Upper lobe of left lung (tissue), 6 donors: ENCODE measurements around the gene TMEM101. TPM values are rescaled to one million over a fixed set of nuclear protein-coding genes. Genes with fewer than 3 reads are reported as not detected.
"Not testable (repeated sequence)": the region's sequence is repeated elsewhere in the genome, so short reads cannot be mapped to it uniquely, and the experiment has no call there.

ENCODE experiments used
- ATAC-seq, 2 donors: fragments of 200-7000 bp; cut with Tn5 transposase; one replicate each; pipeline ENCODE4 v1.9.1; 2022; ENCODE audit warnings: mild to moderate bottlenecking in 2 of 2, moderate library complexity in 2 of 2; ENCODE audit not compliant: low FRiP score in 2 of 2
- DNase-seq, 2 donors: peaks; one replicate each; pipeline ENCODE4 v3.0.0-alpha.2; 2019 to 2020
- H3K27ac ChIP-seq, 4 donors: fragments of 200-600 bp; sonication (generic); one replicate each; pipeline ENCODE4 v1.5.1; 2016 to 2019
- H3K27me3 ChIP-seq, 4 donors: fragments of 200-600 bp; sonication (generic); one replicate each; pipeline ENCODE4 v1.5.1; 2017 to 2019
- H3K36me3 ChIP-seq, 4 donors: fragments of 200-600 bp; sonication (generic); one replicate each; pipeline ENCODE4 v1.5.1; 2016 to 2019
- H3K4me1 ChIP-seq, 4 donors: fragments of 200-600 bp; sonication (generic); one replicate each; pipeline ENCODE4 v1.5.1; 2018 to 2019
- H3K4me3 ChIP-seq, 4 donors: fragments of 200-600 bp; sonication (generic); one replicate each; pipeline ENCODE4 v1.5.1; 2017 to 2019; ENCODE audit warnings: mild to moderate bottlenecking in 2 of 4, moderate library complexity in 1 of 4
- H3K9me3 ChIP-seq, 4 donors: fragments of 200-600 bp; sonication (generic); one replicate each; pipeline ENCODE4 v1.5.1; 2018 to 2019
- CTCF ChIP-seq, 6 experiments: fragments of 450-650 bp in 4 of 6; fragments of 200-600 bp in 2 of 6; sonication (generic) in 2 of 6; IDR thresholded peaks; one replicate each; pipeline ENCODE4 v1.5.1; 2016 to 2019; ENCODE audit warnings: antibody characterized with exemption in 6 of 6
- EP300 ChIP-seq, 4 donors: sonication (generic); formaldehyde crosslinking; IDR thresholded peaks; one replicate each; pipeline ENCODE4 v1.5.1; 2017; ENCODE audit warnings: antibody characterized with exemption in 4 of 4, control low read depth in 2 of 4
- POLR2A ChIP-seq, 4 donors: fragments of 450-650 bp; IDR thresholded peaks; one replicate each; pipeline ENCODE4 v1.5.1; 2016 to 2017; ENCODE audit warnings: antibody characterized with exemption in 4 of 4, mild to moderate bottlenecking in 2 of 4
- POLR2AphosphoS5 ChIP-seq, 2 donors: sonication (generic); formaldehyde crosslinking; IDR thresholded peaks; one replicate each; pipeline ENCODE4 v1.5.1; 2017; ENCODE audit warnings: antibody characterized with exemption in 2 of 2
- WGBS, 2 donors: methylation state at CpG; one replicate each; pipeline ENCODE4 v1.1.5; 2017 to 2018; 5-methylcytosine and 5-hydroxymethylcytosine counted together
- small RNA-seq, 4 donors: library from RNA; depleted of rRNA; stranded (forward); fragments of <200 nt; gene quantifications; one replicate each; pipeline ENCODE3, GENCODE V24; 2016
- total RNA-seq, 6 donors: library from RNA; depleted of rRNA in 4 of 6; stranded (reverse); fragments of >200 nt in 4 of 6; gene quantifications; one replicate each; pipeline versions ENCODE4 v1.1.0 to v1.2.1, GENCODE V29; 2016 to 2021
- donor health status: DM: no; HTN: no; CAD: no; lungs with moderate emphysema.
- donor health status: DM: no; HTN: yes; CAD: no; lungs with severe emphysema.

The TMEM101 gene
- total RNA-seq, 6 donors from 2014 or later = 10.5 to 36.9 (median 29.1) TPM

DNA sequence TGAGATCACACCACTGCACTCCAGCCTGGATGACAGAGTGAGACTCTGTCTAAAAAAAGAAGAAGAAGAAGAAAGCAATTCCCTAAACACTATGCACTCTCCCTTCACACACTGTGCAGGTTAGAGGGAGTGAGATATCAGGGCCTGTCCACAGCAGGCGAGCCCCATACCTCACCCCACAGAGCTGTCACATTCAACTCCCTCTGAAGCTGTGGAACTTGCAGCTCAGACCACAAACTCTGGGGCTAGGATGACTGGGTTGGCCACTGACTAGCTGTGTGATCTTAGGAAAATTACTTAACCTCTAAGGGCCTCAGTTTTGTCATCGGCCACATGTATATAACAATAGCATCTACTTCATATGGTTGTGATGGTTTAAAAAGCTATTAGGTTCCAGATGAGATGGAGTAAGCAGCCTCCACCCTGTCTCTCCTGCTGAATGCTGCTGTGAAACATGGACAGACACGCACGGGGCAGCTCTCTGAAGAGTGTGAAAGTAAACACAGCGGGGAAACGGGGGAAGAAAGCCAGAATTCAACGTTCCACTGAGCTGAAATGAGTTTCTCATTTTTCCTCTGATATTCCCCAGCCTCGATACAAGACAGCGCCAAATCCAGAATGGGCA, 47.4 kb downstream of the TMEM101 start:
- DNase-seq (no peak), ATAC-seq (no peak)
- no peaks in the 10 kb centered on the region for H3K27me3 ChIP-seq
- TF ChIP-seq CTCF (IDR thresholded peaks at IDR 0.05) = no peak
- TF ChIP-seq EP300 (IDR thresholded peaks at IDR 0.05) = no peak
- TF ChIP-seq POLR2AphosphoS5 (IDR thresholded peaks at IDR 0.05) = no peak
- TF ChIP-seq POLR2A (IDR thresholded peaks at IDR 0.05) = no peak
- no peak overlapping the region for H3K27ac ChIP-seq
- H3K4me3 ChIP-seq = no peak overlapping the region
- H3K36me3 ChIP-seq = no peaks in the 10 kb centered on the region
- H3K4me1 ChIP-seq = no peaks in the 10 kb centered on the region
- 56 to 64% methylated on average over 9 of the region's 9 CpGs for WGBS, 2 donors
- H3K9me3 ChIP-seq = no peaks in the 10 kb centered on the region

GRCh38 chr17:43966276-43966675, 48.5 kb downstream of the TMEM101 start:
- Histone ChIP-seq H3K9me3 (no peaks in the 10 kb centered on the region), H3K27ac (no peak overlapping the region), H3K36me3 (no peaks in the 10 kb centered on the region), H3K27me3 (no peaks in the 10 kb centered on the region), H3K4me1 (no peaks in the 10 kb centered on the region), H3K4me3 (no peak overlapping the region)
- WGBS, 2 donors = 54 to 65% methylated on average over 3 of the region's 3 CpGs
- no peak for DNase-seq
- no peak for ATAC-seq
- no peak for TF ChIP-seq POLR2AphosphoS5 (IDR thresholded peaks at IDR 0.05)
- no peak for TF ChIP-seq CTCF (IDR thresholded peaks at IDR 0.05)

DNA sequence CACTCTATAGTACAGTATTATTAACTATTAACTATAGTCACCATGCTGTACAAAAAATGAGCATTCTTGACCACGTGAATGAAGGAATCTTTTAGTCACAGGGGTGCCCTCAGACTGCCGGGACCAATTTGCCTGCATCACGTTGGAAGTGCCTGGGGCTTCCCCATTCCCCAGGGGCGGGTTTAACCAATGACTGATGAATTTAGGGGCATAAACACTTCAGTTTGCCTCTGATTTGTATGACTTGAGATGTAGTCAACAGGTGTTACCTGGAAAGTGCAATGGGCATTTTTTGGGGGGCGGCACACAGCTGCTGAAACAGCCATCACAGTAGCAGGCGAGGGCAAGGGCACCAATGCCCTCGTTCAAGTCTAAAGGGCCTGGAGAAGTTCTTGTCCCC, 52.3 kb downstream of the TMEM101 start:
- no peak overlapping the region for H3K27ac ChIP-seq
- no peak for ATAC-seq
- no peak for DNase-seq
- H3K27me3 ChIP-seq = no peaks in the 10 kb centered on the region
- TF ChIP-seq POLR2A (IDR thresholded peaks at IDR 0.05) (no peak), EP300 (IDR thresholded peaks at IDR 0.05) (no peak), CTCF (IDR thresholded peaks at IDR 0.05) (no peak), POLR2AphosphoS5 (IDR thresholded peaks at IDR 0.05) (no peak)
- H3K36me3 ChIP-seq = no peaks in the 10 kb centered on the region
- H3K4me1 ChIP-seq = no peaks in the 10 kb centered on the region
- no peak overlapping the region for H3K4me3 ChIP-seq
- H3K9me3 ChIP-seq = no peaks in the 10 kb centered on the region
- 62 to 68% methylated on average over 7 of the region's 7 CpGs for WGBS, 2 donors

DNA sequence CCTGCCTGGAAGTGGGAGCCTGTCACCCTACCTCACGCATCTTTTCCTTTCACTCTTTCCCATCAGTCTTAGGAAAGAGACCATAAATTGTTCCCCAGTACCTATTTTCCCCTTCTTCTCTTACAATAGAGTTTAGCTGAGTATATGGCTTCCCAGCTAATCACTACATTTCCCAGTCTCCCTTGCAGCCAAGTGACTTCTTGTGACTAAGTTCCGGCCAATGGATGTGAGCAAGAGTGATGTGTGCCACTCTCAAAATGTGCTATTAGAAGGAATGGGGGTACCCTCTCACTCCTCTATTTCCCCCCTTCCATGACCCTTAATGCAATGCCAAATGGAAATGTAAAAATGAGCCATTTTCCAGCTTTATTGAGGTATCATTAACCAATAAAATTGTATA, 52.8 kb downstream of the TMEM101 start:
- Histone ChIP-seq H3K4me1 (no peaks in the 10 kb centered on the region), H3K27me3 (no peaks in the 10 kb centered on the region), H3K9me3 (no peaks in the 10 kb centered on the region), H3K27ac (no peak overlapping the region), H3K4me3 (no peak overlapping the region), H3K36me3 (no peaks in the 10 kb centered on the region)
- no peak for ATAC-seq
- no peak for DNase-seq
- TF ChIP-seq POLR2AphosphoS5 (IDR thresholded peaks at IDR 0.05) = no peak
- no peak for TF ChIP-seq POLR2A (IDR thresholded peaks at IDR 0.05)
- no peak for TF ChIP-seq EP300 (IDR thresholded peaks at IDR 0.05)
- no peak for TF ChIP-seq CTCF (IDR thresholded peaks at IDR 0.05)
- WGBS, 2 donors = 90 to 95% methylated on average over 2 of the region's 2 CpGs

GRCh38 chr17:43961292-43961691, 53.5 kb downstream of the TMEM101 start:
- not testable (repeated sequence) for H3K27me3 ChIP-seq, ATAC-seq, H3K36me3 ChIP-seq, H3K4me3 ChIP-seq, H3K9me3 ChIP-seq, H3K4me1 ChIP-seq, DNase-seq, H3K27ac ChIP-seq
- 83 to 90% methylated on average over 6 of the region's 6 CpGs for WGBS, 2 donors

Small RNA genes lying within 50 kb of the gene (small RNA-seq; reads per million reads assigned to genes)
- 0 reads per million in 4 donors for gene RF00012

Other genes with a start within 250 kb of the TMEM101 start
- 100 to 1,000 TPM in 3 of 6 donors, 10 to 100 TPM in 3; 58.7 to 122 (median 101) TPM for gene DUSP3, start 236.0 kb downstream of the TMEM101 start, total RNA-seq
- gene CFAP97D1, start 234.5 kb downstream of the TMEM101 start, total RNA-seq = under 1 TPM in 1 of 6 donors, not detected in 5; 0.17 TPM
- 100 to 1,000 TPM in 1 of 6 donors, 10 to 100 TPM in 5; 16.2 to 142 (median 38.5) TPM for gene MPP3, start 181.8 kb downstream of the TMEM101 start, total RNA-seq
- gene CD300LG, start 167.8 kb downstream of the TMEM101 start, total RNA-seq = 10 to 100 TPM in 2 of 6 donors, 1 to 10 TPM in 3, under 1 TPM in 1; 0.71 to 65.9 (median 7.8) TPM
- gene MPP2, start 107.4 kb downstream of the TMEM101 start, total RNA-seq = 1 to 10 TPM in 2 of 6 donors, under 1 TPM in 3, not detected in 1; 0.20 to 2.0 (median 0.74) TPM
- not detected for gene PPY, start 72.5 kb downstream of the TMEM101 start, total RNA-seq
- under 1 TPM in 1 of 6 donors, not detected in 5; 0.60 TPM for gene PYY, start 61.0 kb downstream of the TMEM101 start, total RNA-seq
- 10 to 100 TPM in 1 of 6 donors, 1 to 10 TPM in 5; 4.3 to 12.4 (median 7.0) TPM for gene NAGS, start 10.3 kb downstream of the TMEM101 start, total RNA-seq
- 10 to 100 TPM; 14.8 to 38.3 (median 33.6) TPM for gene LSM12, start 51.7 kb upstream of the TMEM101 start, total RNA-seq
- gene G6PC3, start 55.8 kb upstream of the TMEM101 start, total RNA-seq = 10 to 100 TPM; 16.8 to 63.0 (median 33.8) TPM
- gene HDAC5, start 108.7 kb upstream of the TMEM101 start, total RNA-seq = 100 to 1,000 TPM in 2 of 6 donors, 10 to 100 TPM in 4; 59.9 to 138 (median 64.9) TPM
- 1 to 10 TPM in 4 of 6 donors, under 1 TPM in 2; 0.89 to 1.4 (median 1.0) TPM for gene HROB, start 127.0 kb upstream of the TMEM101 start, total RNA-seq
- under 1 TPM in 1 of 6 donors, not detected in 5; 0.11 TPM for gene ASB16, start 155.7 kb upstream of the TMEM101 start, total RNA-seq
- 10 to 100 TPM; 28.5 to 46.1 (median 34.9) TPM for gene TMUB2, start 172.0 kb upstream of the TMEM101 start, total RNA-seq
- 10 to 100 TPM; 41.4 to 79.0 (median 46.9) TPM for gene ATXN7L3, start 184.9 kb upstream of the TMEM101 start, total RNA-seq
- 10 to 100 TPM; 41.2 to 94.3 (median 67.6) TPM for gene UBTF, start 204.7 kb upstream of the TMEM101 start, total RNA-seq